Measurements from ENCODE around the gene NR1D1.

NR1D1 gene

GRCh38 chr17:40121181-40122135, 21.1 kb upstream of the NR1D1 start, which contains the start of gene MSL1:
MSL1 (plus strand) TSS chr17:40121971; CDS start chr17:40122613, 642 bp downstream.
- no peak for TF ChIP-seq GATA1 (IDR thresholded peaks at IDR 0.05; ENCODE audit: low read depth, low read length)
- TF ChIP-seq POLR2A (IDR thresholded peaks at IDR 0.05; ENCODE audit: low read length), result no peak
- peak; percentile 85 to 93 for DNase-seq

DNA sequence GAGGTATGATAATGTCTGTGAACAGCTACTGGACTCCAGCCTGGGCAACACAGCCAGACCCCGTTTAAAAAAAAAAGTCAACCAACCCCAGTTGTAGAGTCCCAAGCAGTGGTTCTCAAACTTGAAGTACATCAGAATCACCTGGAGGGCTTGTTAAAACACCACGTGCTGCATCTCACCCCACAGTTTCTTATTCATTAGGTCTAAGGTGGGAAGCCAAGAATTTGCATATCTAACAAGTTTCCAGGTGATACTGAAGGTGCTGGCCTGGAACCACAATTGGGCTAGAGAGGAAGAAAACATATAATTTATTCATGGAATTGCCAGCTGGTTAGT, 14.7 kb upstream of the NR1D1 start:
- DNase-seq, result no peak
- no peak for TF ChIP-seq POLR2A (IDR thresholded peaks at IDR 0.05; ENCODE audit: low read length)
- TF ChIP-seq GATA1 (IDR thresholded peaks at IDR 0.05; ENCODE audit: low read depth, low read length), result no peak

DNA sequence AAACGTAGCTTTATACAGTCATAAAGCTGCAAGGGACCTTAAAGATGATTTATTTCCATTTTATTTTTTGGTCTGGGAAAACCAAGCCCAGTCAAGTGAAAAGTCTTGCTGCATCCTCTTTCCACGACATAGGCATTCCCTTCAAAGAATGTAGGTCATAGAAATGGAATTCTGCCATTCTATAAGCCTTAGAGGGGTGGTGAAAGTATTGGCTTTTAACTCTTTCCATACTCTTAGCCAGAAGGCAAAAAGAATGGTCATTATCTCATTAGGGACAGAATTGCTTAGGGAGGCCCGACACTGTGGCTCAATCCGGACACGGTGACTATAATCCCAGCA, 13.5 kb upstream of the NR1D1 start:
- TF ChIP-seq POLR2A (IDR thresholded peaks at IDR 0.05; ENCODE audit: low read length), result no peak
- no peak for TF ChIP-seq GATA1 (IDR thresholded peaks at IDR 0.05; ENCODE audit: low read depth, low read length)
- no peak for DNase-seq

DNA sequence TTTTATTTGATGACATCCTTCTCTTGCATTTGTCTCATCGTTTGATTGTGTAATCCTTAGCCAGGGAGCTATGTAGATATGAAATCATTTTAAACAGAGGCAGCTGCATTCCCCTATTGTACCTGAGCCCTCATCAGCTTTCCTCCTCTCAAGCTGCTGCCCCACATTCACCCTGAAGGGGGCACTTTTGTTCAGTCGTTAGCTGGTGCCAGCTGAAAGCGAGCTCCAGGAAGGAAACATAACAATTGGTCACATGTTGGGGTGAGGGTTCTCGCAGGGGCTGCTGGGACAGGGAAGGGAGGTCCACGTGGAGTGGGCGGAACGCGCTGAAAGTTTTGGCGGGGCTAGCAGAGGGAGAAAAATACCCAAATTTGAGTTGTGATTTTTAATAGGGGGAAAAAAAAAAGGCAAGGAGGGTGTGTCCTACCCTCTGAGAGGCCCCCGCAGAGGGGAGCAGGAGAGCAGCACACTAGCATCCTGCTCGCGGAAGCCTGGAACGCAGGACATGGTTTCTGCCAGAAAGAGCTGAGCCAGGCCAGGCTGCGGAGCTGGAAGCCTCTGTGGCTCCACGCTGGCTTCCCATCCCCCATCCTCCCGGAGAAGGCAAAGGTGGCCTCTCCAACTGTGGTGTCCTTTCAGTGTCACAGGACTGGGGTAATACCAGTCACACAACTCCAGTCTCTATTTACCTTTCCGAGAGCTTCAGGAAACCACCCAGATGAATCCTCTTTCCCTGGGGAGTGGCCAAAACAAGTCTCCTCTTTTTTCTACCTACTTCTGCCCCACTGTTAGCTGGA, 12.9 kb upstream of the NR1D1 start:
- TF ChIP-seq GATA1 (IDR thresholded peaks at IDR 0.05; ENCODE audit: low read depth, low read length), result no peak
- peak; percentile 62 for TF ChIP-seq POLR2A (IDR thresholded peaks at IDR 0.05; ENCODE audit: low read length)

DNA sequence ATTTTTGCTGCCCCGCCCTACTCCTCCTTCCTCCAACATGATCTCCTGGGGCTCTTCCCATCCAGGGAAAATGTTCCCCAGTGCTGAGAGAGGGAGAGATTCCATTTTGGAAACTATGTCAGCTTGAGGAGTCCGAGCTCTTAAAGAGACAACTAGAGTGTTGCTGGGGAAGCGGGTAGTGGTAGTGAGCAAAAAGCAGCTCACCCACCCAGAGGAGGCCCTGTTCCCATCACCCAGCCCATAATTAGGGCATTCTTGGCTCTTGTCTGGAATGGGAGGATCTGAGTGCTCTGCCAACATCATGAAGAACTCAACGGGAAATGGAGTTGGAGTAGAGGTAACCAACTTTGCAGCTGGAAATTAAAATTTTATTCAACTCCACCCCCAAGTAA, 12.3 kb upstream of the NR1D1 start:
- DNase-seq, result no peak
- no peak for TF ChIP-seq GATA1 (IDR thresholded peaks at IDR 0.05; ENCODE audit: low read depth, low read length)
- TF ChIP-seq POLR2A (IDR thresholded peaks at IDR 0.05; ENCODE audit: low read length), result no peak

More for the DNA sequence above, 12.9 kb upstream of the NR1D1 start:
- peak; percentile 92 to 93 for DNase-seq

DNA sequence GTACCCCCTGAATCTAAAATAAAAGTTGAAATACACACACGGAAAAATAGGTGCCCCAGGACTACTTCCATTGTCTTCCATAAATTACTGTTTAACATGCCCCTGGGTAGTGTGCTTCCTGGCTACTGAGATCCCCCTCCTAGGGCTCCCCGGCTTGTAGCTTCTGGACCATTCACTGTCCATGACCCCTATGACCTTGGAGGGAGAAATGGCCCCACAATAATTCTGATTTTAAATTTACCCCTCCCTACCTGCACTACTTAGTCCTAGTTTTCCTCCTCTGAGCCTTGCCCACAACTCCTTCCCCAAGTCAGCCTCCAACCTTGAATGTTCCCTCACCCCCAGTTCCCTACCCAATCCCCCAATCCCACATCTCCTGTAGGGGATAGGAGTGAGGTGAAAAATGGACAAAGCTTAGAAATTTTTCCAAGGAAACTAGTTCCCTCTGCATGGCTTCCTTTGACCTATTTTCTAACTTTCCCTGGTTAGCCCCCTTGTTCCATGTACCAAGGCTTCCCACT, 11.9 kb upstream of the NR1D1 start:
- DNase-seq, result no peak
- no peak for TF ChIP-seq POLR2A (IDR thresholded peaks at IDR 0.05; ENCODE audit: low read length)
- no peak for TF ChIP-seq GATA1 (IDR thresholded peaks at IDR 0.05; ENCODE audit: low read depth, low read length)

DNA sequence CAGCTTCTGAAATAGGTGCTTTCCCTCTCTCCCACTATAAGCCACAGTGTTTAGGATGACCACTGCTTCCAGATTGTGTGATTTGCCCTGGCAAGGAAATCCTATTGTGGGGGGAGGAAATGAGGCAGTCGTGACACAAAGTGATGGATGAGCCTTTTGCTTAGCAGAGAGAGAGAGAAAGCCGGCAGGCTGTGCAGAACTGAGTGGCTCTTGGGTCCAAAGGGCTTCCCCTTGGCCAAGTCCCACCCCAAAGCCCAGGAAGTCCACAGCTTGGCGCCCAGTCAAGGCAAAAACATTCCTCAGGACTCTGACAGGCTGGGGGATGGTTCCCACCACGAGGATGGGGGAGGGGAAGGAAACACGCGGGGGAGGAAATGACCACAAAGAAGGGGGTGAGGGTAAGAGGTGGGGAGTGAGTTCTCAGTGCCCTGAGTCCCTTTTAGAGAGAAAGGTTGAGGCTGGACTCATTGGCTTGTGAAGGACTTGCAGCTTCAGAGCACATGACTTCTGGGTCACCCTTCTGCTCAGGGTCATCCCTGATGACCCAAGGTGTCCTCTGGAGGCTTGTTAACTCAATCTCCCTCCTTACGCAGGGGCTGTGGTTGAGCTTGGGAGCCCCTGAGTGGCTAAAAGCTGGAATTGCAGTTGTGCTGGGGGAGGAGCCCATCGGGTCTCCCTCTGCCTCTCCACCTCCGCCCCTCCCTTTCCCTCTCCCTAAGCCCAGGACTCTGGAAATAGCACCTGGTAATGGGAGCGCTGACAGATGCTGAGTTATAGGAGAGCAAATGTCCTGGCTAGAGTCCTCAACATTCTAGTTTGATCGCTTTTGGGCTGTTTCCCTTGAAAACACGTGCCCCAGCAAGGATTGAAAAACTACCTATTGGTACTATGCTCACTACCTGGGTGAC, 11.1 kb upstream of the NR1D1 start:
- TF ChIP-seq GATA1 (IDR thresholded peaks at IDR 0.05; ENCODE audit: low read depth, low read length) (no peak), POLR2A (IDR thresholded peaks at IDR 0.05; ENCODE audit: low read length) (no peak)
- peak; percentile 82 to 86 for DNase-seq

DNA sequence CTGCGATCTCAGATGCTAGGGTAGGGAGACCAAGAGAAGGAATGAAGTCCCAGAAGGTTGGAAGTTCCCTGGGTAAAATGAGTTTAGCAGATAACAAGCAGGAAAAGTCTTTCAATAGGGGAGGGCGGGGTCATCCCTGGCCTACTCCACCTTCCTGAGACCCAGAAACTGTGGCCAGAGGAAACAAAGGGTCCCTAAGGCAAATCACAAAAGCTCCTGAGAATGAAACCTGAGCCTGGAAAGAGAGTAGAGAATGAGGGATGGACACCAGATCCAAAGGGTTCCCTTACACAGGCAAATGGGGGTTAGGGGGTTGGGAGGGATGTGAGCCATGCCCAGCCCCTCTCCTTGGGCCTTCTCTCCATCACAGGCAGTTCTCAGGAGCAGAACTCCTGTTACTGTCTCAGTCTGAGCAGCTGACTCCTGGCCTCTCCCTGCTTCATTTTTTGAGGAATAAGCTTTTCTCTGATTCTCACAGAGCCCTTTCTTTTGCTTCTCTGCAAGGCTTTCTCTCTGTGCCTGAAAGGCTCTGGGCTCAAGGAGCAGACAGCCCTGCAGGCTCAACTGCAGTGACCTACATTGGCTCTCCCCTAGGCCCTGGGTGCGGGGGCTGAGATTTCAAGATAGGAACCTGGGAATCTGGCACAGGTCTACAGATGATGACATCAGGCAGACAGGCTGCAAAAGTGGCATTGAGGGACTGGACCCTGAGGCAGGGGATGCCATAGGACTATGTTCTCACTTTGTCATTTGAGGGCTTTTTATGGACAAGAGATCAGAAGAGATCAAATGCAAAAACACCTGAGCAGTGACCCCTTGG, 9.8 kb upstream of the NR1D1 start:
- TF ChIP-seq GATA1 (IDR thresholded peaks at IDR 0.05; ENCODE audit: low read depth, low read length) (no peak), POLR2A (IDR thresholded peaks at IDR 0.05; ENCODE audit: low read length) (no peak)
- DNase-seq, result no peak

DNA sequence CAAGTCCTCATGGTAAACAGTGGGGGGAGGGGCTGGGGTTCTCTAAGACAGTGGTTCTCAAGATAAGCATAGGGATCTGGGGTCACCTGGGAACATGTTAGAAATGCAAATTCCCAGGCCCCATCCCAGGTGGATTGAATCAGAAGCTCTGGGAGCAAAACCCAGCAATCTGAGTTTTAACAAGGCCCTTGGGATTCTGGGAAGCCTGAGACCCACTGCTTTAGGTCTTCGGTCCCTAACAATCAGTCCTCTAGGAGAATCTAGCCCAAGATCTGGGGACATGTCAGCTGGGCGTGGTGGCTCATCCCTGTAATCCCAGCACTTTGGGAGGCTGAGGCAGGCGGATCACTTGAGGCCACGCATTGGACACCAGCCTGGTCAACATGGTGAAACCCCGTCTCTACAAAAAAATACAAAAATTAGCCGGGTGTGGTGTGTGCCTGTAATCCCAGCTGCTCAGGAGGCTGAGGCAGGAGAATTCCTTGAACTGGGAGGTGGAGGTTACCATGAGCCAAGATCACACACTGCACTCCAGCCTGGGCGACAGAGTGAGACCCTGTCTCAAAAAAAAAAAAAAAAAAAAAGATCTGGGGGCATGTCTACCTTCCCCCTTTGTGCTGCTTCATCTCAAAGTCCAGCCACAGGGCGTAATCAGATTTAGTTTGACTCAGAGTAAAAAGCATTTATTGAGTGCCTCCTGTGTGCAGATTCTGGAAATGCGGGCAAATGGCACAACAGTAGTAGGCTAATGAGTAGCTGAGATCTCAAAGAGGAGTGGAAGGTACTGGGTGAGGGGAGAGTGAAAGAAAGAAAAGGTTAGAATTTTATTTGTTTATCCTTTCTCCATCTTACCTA, 8.8 kb upstream of the NR1D1 start:
- TF ChIP-seq POLR2A (IDR thresholded peaks at IDR 0.05; ENCODE audit: low read length) (no peak), GATA1 (IDR thresholded peaks at IDR 0.05; ENCODE audit: low read depth, low read length) (no peak)
- DNase-seq, result peak; percentile 53 to 57

DNA sequence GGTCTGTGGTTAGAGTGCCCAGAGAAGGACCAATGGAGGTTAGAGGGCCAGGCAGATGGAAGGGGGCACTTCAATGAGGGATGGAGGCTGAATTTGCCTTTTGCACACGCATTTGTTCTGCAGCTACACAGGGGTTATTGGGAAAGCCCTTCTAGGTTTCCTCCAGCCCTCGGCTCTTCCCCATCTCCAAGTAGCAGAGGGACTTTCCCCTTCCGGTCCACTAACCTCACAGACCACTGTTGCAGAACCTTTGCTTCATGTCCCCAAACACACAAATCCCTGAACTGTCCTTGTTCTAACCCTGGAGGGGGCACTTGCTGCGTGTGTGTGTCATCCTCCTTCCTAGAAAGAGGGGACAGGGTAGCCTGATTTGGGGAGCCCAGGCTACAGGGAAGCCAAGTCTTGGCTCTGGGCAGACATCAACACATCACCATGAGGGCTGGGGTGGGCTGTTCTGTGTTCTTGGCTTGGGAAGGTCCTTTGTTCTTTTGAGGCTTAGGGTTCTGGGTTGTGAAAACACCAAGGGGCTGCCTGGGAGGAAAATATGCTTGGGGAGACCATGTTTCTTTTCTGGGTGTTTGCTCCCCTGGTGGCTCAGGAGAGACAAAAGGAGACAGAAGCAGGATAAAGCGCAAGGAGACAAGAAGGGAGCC, 7.3 kb upstream of the NR1D1 start:
- TF ChIP-seq POLR2A (IDR thresholded peaks at IDR 0.05; ENCODE audit: low read length) (no peak), GATA1 (IDR thresholded peaks at IDR 0.05; ENCODE audit: low read depth, low read length) (no peak)
- no peak for DNase-seq

DNA sequence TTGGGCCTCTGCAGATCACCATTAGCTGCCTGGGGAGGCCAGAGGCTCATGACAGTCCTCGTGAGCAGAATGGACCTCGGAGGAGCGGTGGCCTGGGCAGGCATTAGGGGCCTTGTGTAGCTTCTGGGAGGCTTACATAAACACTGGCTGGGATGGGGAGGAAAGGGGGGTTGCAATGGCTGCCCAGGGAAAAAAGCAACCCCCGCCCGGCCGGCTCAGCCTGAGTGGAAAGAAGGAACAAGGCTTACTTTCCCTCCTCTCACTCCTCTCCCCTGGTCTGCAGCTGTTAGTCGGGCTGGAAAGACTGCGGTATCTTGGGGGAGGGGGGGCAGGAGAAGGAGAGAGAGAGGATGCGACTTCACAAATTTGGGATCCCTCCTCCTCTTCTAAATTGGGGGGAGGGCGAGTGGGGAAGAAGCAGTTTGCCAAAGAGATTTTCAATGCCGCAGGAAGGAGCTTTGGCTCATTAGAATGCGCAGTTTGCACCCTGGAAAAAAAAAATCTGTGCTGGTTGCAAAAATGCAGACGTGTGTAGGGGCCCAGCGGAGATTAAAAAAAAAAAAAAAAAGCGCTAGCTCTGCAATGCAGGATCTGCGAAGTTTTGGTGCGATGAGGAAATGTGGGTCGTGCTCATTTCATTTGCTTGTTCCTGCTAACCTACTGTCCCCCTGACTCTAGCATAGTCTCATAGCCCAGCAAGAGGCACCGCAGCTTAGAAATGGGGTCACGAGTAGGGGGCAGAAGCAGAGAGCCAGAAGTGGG, 6.6 kb upstream of the NR1D1 start:
- no peak for DNase-seq
- TF ChIP-seq GATA1 (IDR thresholded peaks at IDR 0.05; ENCODE audit: low read depth, low read length) (no peak), POLR2A (IDR thresholded peaks at IDR 0.05; ENCODE audit: low read length) (no peak)
